ENCODE measurements around the gene ZNF672. TPM values are rescaled to one million over a fixed set of nuclear protein-coding genes. Genes with fewer than 3 reads are reported as not detected.

The ZNF672 gene
- total and polyA plus RNA-seq, 2 of the 13 experiments (the other 11 are each of a cell fraction or from before 2014, with no cell fraction given) = 17.2 to 22.9 TPM

GRCh38 chr1:248862998-248863881 lies 25.2 kb downstream of the ZNF672 start (continued):
- TF ChIP-seq KDM5B (CRISPR knock-in tag; IDR thresholded peaks at IDR 0.05; ENCODE audit: borderline replicate concordance) = peak; percentile 59; the same call in 1 of the 2 replicates
- no peak for TF ChIP-seq ZNF691 (CRISPR knock-in tag; IDR thresholded peaks at IDR 0.05; ENCODE audit: borderline replicate concordance, low read depth)
- peak; percentile 78; the same call in 1 of the 2 replicates for TF ChIP-seq ZHX1 (CRISPR knock-in tag; IDR thresholded peaks at IDR 0.05; ENCODE audit: low read depth)
- TF ChIP-seq ZNF781 (CRISPR knock-in tag; IDR thresholded peaks at IDR 0.05; ENCODE audit: borderline replicate concordance, not compliant biosample characterization) = peak; percentile 82
- TF ChIP-seq ZNF569 (CRISPR knock-in tag; IDR thresholded peaks at IDR 0.05; ENCODE audit: borderline replicate concordance) = 0 out of 2 replicates have a peak, but pooled peaks have one; percentile 38
- no peak for TF ChIP-seq ZBTB2 (CRISPR knock-in tag; IDR thresholded peaks at IDR 0.05; ENCODE audit: low read depth)
- no peak for TF ChIP-seq ZNF142 (CRISPR knock-in tag; IDR thresholded peaks at IDR 0.05)
- 0 out of 2 replicates have a peak, but pooled peaks have one; percentile 37 for TF ChIP-seq GPN1 (CRISPR knock-in tag; IDR thresholded peaks at IDR 0.05; ENCODE audit: borderline replicate concordance)
- no peak for TF ChIP-seq FOXA1 (IDR thresholded peaks at IDR 0.05)
- TF ChIP-seq FOXA1 (CRISPR knock-in tag; IDR thresholded peaks at IDR 0.05) = 0 out of 2 replicates have a peak, but pooled peaks have one; percentile 4
- TF ChIP-seq ZFP36 (IDR thresholded peaks at IDR 0.05; ENCODE audit: borderline replicate concordance, low read depth, low read length, partially characterized antibody) = no peak
- no peak for TF ChIP-seq HMG20A (CRISPR knock-in tag; IDR thresholded peaks at IDR 0.05; ENCODE audit: borderline replicate concordance)
- no peak for TF ChIP-seq PAX8 (CRISPR knock-in tag; IDR thresholded peaks at IDR 0.05; ENCODE audit: borderline replicate concordance)
- TF ChIP-seq ZFP36L1 (CRISPR knock-in tag; IDR thresholded peaks at IDR 0.05) = 0 out of 2 replicates have a peak, but pooled peaks have one; percentile 78
- TF ChIP-seq NFIB (CRISPR knock-in tag; IDR thresholded peaks at IDR 0.05; ENCODE audit: borderline replicate concordance) = no peak
- peak; percentile 56; the same call in 1 of the 2 replicates for TF ChIP-seq JUND (CRISPR knock-in tag; IDR thresholded peaks at IDR 0.05)
- no peak for TF ChIP-seq GTF3A (CRISPR knock-in tag; conservative IDR thresholded peaks at IDR 0.05)

Measured in HepG2 (cell line).